ENCODE results near the gene FRMD8.
A peak's percentile ranks its signal among the peaks of the same experiment; 100 is the strongest.

The FRMD8 gene

GRCh38 chr11:65414776-65415498, 28.5 kb downstream of the FRMD8 start:
- Histone ChIP-seq H3K56ac (ENCODE audit: low read length) (no peak overlapping the region), H3K4me2 (ENCODE audit: low read length) (no peak overlapping the region), H2AK5ac (ENCODE audit: low read length) (no peak overlapping the region), H3K18ac (ENCODE audit: low read length) (no peak overlapping the region), H3K4me1 (ENCODE audit: control insufficient read depth, low read depth, low read length) (peaks cover 19% of the 10 kb centered on the region), H4K8ac (ENCODE audit: low read depth, low read length) (no peak overlapping the region), H2BK5ac (ENCODE audit: low read length) (no peak overlapping the region), H3K9ac (ENCODE audit: low read length) (no peak overlapping the region), H2BK15ac (replicated peaks; ENCODE audit: low read depth) (no peak overlapping the region), H3K23ac (ENCODE audit: low read length) (no peak overlapping the region), H3K27me3 (ENCODE audit: insufficient read depth, low read length, poor library complexity) (no peaks in the 10 kb centered on the region), H3K27ac (ENCODE audit: low read depth, low read length) (no peak overlapping the region), H3K4me3 (ENCODE audit: low read length) (no peak overlapping the region), H3K79me1 (ENCODE audit: low read length) (no peaks in the 10 kb centered on the region), H4K5ac (ENCODE audit: low read length) (no peak overlapping the region), H3K36me3 (ENCODE audit: control insufficient read depth, insufficient read depth, low read length) (no peaks in the 10 kb centered on the region), H3K79me2 (ENCODE audit: control insufficient read depth, insufficient read depth, low read length) (no peaks in the 10 kb centered on the region), H2BK120ac (ENCODE audit: low read depth, low read length) (no peak overlapping the region), H3K4ac (ENCODE audit: low read depth, low read length) (no peak overlapping the region)
- DNase-seq = no peak
- no CpG with 5 or more reads among the region's 11 CpGs for WGBS (ENCODE audit: extremely low coverage, insufficient coverage, low lambda C conversion rate)

GRCh38 chr11:65415499-65416340, 29.3 kb downstream of the FRMD8 start:
- H3K79me1 ChIP-seq (ENCODE audit: low read length) = no peaks in the 10 kb centered on the region
- no peak for DNase-seq
- H3K9ac ChIP-seq (ENCODE audit: low read length) = peak overlapping the region; percentile 46
- no peak overlapping the region for H2BK15ac ChIP-seq (replicated peaks; ENCODE audit: low read depth)
- peak overlapping the region; percentile 58 for H3K56ac ChIP-seq (ENCODE audit: low read length)
- peak overlapping the region; percentile 26 for H3K4me2 ChIP-seq (ENCODE audit: low read length)
- no peak overlapping the region for H3K27ac ChIP-seq (ENCODE audit: low read depth, low read length)
- no peak overlapping the region for H2AK5ac ChIP-seq (ENCODE audit: low read length)
- WGBS (ENCODE audit: extremely low coverage, insufficient coverage, low lambda C conversion rate) = no CpG with 5 or more reads among the region's 11 CpGs
- no peaks in the 10 kb centered on the region for H3K36me3 ChIP-seq (ENCODE audit: control insufficient read depth, insufficient read depth, low read length)
- H3K4me3 ChIP-seq (ENCODE audit: low read length) = no peak overlapping the region
- no peak overlapping the region for H4K5ac ChIP-seq (ENCODE audit: low read length)
- H3K4me1 ChIP-seq (ENCODE audit: control insufficient read depth, low read depth, low read length) = peaks cover 22% of the 10 kb centered on the region
- H3K18ac ChIP-seq (ENCODE audit: low read length) = peak overlapping the region; percentile 29
- no peak overlapping the region for H3K4ac ChIP-seq (ENCODE audit: low read depth, low read length)
- no peak overlapping the region for H4K8ac ChIP-seq (ENCODE audit: low read depth, low read length)
- no peak overlapping the region for H3K23ac ChIP-seq (ENCODE audit: low read length)
- H3K27me3 ChIP-seq (ENCODE audit: insufficient read depth, low read length, poor library complexity) = no peaks in the 10 kb centered on the region
- no peaks in the 10 kb centered on the region for H3K79me2 ChIP-seq (ENCODE audit: control insufficient read depth, insufficient read depth, low read length)
- no peak overlapping the region for H2BK120ac ChIP-seq (ENCODE audit: low read depth, low read length)
- H2BK5ac ChIP-seq (ENCODE audit: low read length) = no peak overlapping the region

GRCh38 chr11:65416341-65416824, 29.9 kb downstream of the FRMD8 start:
- no peak overlapping the region for H3K4me3 ChIP-seq (ENCODE audit: low read length)
- H2BK5ac ChIP-seq (ENCODE audit: low read length) = no peak overlapping the region
- no peak overlapping the region for H2BK15ac ChIP-seq (replicated peaks; ENCODE audit: low read depth)
- no peak overlapping the region for H3K4ac ChIP-seq (ENCODE audit: low read depth, low read length)
- H2AK5ac ChIP-seq (ENCODE audit: low read length) = no peak overlapping the region
- peak; percentile 86 for DNase-seq
- H3K56ac ChIP-seq (ENCODE audit: low read length) = peak overlapping the region; percentile 75
- H3K18ac ChIP-seq (ENCODE audit: low read length) = peak overlapping the region; percentile 29
- peaks cover 25% of the 10 kb centered on the region for H3K4me1 ChIP-seq (ENCODE audit: control insufficient read depth, low read depth, low read length)
- H3K79me2 ChIP-seq (ENCODE audit: control insufficient read depth, insufficient read depth, low read length) = no peaks in the 10 kb centered on the region
- no peak overlapping the region for H3K23ac ChIP-seq (ENCODE audit: low read length)
- peak overlapping the region; percentile 26 for H3K4me2 ChIP-seq (ENCODE audit: low read length)
- H3K27me3 ChIP-seq (ENCODE audit: insufficient read depth, low read length, poor library complexity) = no peaks in the 10 kb centered on the region
- H4K8ac ChIP-seq (ENCODE audit: low read depth, low read length) = no peak overlapping the region
- WGBS (ENCODE audit: extremely low coverage, insufficient coverage, low lambda C conversion rate) = no CpG with 5 or more reads among the region's 18 CpGs
- no peaks in the 10 kb centered on the region for H3K36me3 ChIP-seq (ENCODE audit: control insufficient read depth, insufficient read depth, low read length)
- no peaks in the 10 kb centered on the region for H3K79me1 ChIP-seq (ENCODE audit: low read length)
- peak overlapping the region; percentile 52 for H3K9ac ChIP-seq (ENCODE audit: low read length)
- H2BK120ac ChIP-seq (ENCODE audit: low read depth, low read length) = no peak overlapping the region
- no peak overlapping the region for H3K27ac ChIP-seq (ENCODE audit: low read depth, low read length)
- H4K5ac ChIP-seq (ENCODE audit: low read length) = no peak overlapping the region

- H3K18ac ChIP-seq (ENCODE audit: low read length) = no peak overlapping the region
- H3K4me1 ChIP-seq (ENCODE audit: control insufficient read depth, low read depth, low read length) = peaks cover 29% of the 10 kb centered on the region
These were observed 30.6 kb downstream of the FRMD8 start for GRCh38 chr11:65416841-65417701.

GRCh38 chr11:65417702-65418430, 31.4 kb downstream of the FRMD8 start:
- H3K27ac ChIP-seq (ENCODE audit: low read depth, low read length) = peak overlapping the region; percentile 93
- DNase-seq = peak; percentile 58

More at GRCh38 chr11:65416841-65417701, 30.6 kb downstream of the FRMD8 start:
- Histone ChIP-seq H2BK120ac (ENCODE audit: low read depth, low read length) (no peak overlapping the region), H3K4me3 (ENCODE audit: low read length) (no peak overlapping the region), H4K8ac (ENCODE audit: low read depth, low read length) (no peak overlapping the region), H3K4me2 (ENCODE audit: low read length) (no peak overlapping the region), H3K4ac (ENCODE audit: low read depth, low read length) (no peak overlapping the region), H3K23ac (ENCODE audit: low read length) (peak overlapping the region; percentile 33), H4K5ac (ENCODE audit: low read length) (no peak overlapping the region), H3K56ac (ENCODE audit: low read length) (peak overlapping the region; percentile 81), H3K79me2 (ENCODE audit: control insufficient read depth, insufficient read depth, low read length) (no peaks in the 10 kb centered on the region), H3K27ac (ENCODE audit: low read depth, low read length) (peak overlapping the region; percentile 93), H2BK5ac (ENCODE audit: low read length) (no peak overlapping the region), H3K36me3 (ENCODE audit: control insufficient read depth, insufficient read depth, low read length) (no peaks in the 10 kb centered on the region), H2BK15ac (replicated peaks; ENCODE audit: low read depth) (no peak overlapping the region), H3K27me3 (ENCODE audit: insufficient read depth, low read length, poor library complexity) (no peaks in the 10 kb centered on the region), H2AK5ac (ENCODE audit: low read length) (peak overlapping the region; percentile 97), H3K79me1 (ENCODE audit: low read length) (no peaks in the 10 kb centered on the region), H3K9ac (ENCODE audit: low read length) (peak overlapping the region; percentile 59)
- no CpG with 5 or more reads among the region's 14 CpGs for WGBS (ENCODE audit: extremely low coverage, insufficient coverage, low lambda C conversion rate)
- peak; percentile 56 for DNase-seq

More at GRCh38 chr11:65417702-65418430, 31.4 kb downstream of the FRMD8 start:
- H3K4ac ChIP-seq (ENCODE audit: low read depth, low read length) = no peak overlapping the region
- peak overlapping the region; percentile 89 for H3K56ac ChIP-seq (ENCODE audit: low read length)
- H4K5ac ChIP-seq (ENCODE audit: low read length) = peak overlapping the region; percentile 24
- H3K4me1 ChIP-seq (ENCODE audit: control insufficient read depth, low read depth, low read length) = peaks cover 29% of the 10 kb centered on the region
- peak overlapping the region; percentile 77 for H2BK5ac ChIP-seq (ENCODE audit: low read length)
- no peak overlapping the region for H2BK15ac ChIP-seq (replicated peaks; ENCODE audit: low read depth)
- peaks cover under 1% of the 10 kb centered on the region for H3K79me1 ChIP-seq (ENCODE audit: low read length)
- H3K9ac ChIP-seq (ENCODE audit: low read length) = peak overlapping the region; percentile 59
- H2BK120ac ChIP-seq (ENCODE audit: low read depth, low read length) = no peak overlapping the region
- peaks cover 2% of the 10 kb centered on the region for H3K79me2 ChIP-seq (ENCODE audit: control insufficient read depth, insufficient read depth, low read length)
- H3K18ac ChIP-seq (ENCODE audit: low read length) = peak overlapping the region; percentile 83
- no peaks in the 10 kb centered on the region for H3K36me3 ChIP-seq (ENCODE audit: control insufficient read depth, insufficient read depth, low read length)
- H3K23ac ChIP-seq (ENCODE audit: low read length) = no peak overlapping the region
- no peak overlapping the region for H3K4me3 ChIP-seq (ENCODE audit: low read length)
- no peaks in the 10 kb centered on the region for H3K27me3 ChIP-seq (ENCODE audit: insufficient read depth, low read length, poor library complexity)
- peak overlapping the region; percentile 97 for H2AK5ac ChIP-seq (ENCODE audit: low read length)
- H4K8ac ChIP-seq (ENCODE audit: low read depth, low read length) = no peak overlapping the region
- WGBS (ENCODE audit: extremely low coverage, insufficient coverage, low lambda C conversion rate) = no CpG with 5 or more reads among the region's 19 CpGs
- no peak overlapping the region for H3K4me2 ChIP-seq (ENCODE audit: low read length)

Data from mesendoderm (in vitro differentiated cells).